Heart left ventricle (tissue), 16 donors: ENCODE results near the gene PISD. TPM values are rescaled to one million over a fixed set of nuclear protein-coding genes. Genes with fewer than 3 reads are reported as not detected.

ENCODE experiments used
- ATAC-seq, 4 donors: fragments of 200-7000 bp; cut with Tn5 transposase; one replicate each; pipeline ENCODE4 v1.9.1; 2020 to 2022; ENCODE audit warnings: moderate library complexity in 4 of 4, mild to moderate bottlenecking in 3 of 4, moderate number of reproducible peaks in 1 of 4
- DNase-seq, 5 donors: peaks; one replicate each; pipeline ENCODE4 v3.0.0-alpha.2; 2020
- H3K27ac ChIP-seq, 12 donors: fragments of 200-600 bp; sonication (generic) in 4 of 12; one replicate each; pipeline versions ENCODE4 v1.5.0 to v1.8.0; 2016 to 2022; ENCODE audit warnings: mild to moderate bottlenecking in 2 of 12
- H3K27me3 ChIP-seq, 9 donors: fragments of 200-600 bp; sonication (generic) in 2 of 9; one replicate each; pipeline versions ENCODE4 v1.5.1 to v1.8.0; 2016 to 2022; ENCODE audit warnings: mild to moderate bottlenecking in 3 of 9
- H3K36me3 ChIP-seq, 9 donors: fragments of 200-600 bp; sonication (generic) in 2 of 9; one replicate each; pipeline versions ENCODE4 v1.5.0 to v1.8.0; 2018 to 2022; ENCODE audit warnings: mild to moderate bottlenecking in 2 of 9
- H3K4me1 ChIP-seq, 12 donors: fragments of 200-600 bp; sonication (generic) in 4 of 12; one replicate each; pipeline versions ENCODE4 v1.5.0 to v1.8.0; 2016 to 2022; ENCODE audit warnings: mild to moderate bottlenecking in 3 of 12
- H3K4me3 ChIP-seq, 12 donors: fragments of 200-600 bp; sonication (generic) in 4 of 12; one replicate each; pipeline versions ENCODE4 v1.5.0 to v1.8.0; 2017 to 2022; ENCODE audit warnings: mild to moderate bottlenecking in 9 of 12, moderate library complexity in 4 of 12
- H3K9me3 ChIP-seq, 12 donors: fragments of 200-600 bp; sonication (generic) in 4 of 12; one replicate each; pipeline versions ENCODE4 v1.5.0 to v1.8.0; 2016 to 2022; ENCODE audit warnings: mild to moderate bottlenecking in 1 of 12
- POLR2A ChIP-seq, 2 donors: fragments of 450-650 bp; IDR thresholded peaks; one replicate each; pipeline ENCODE4 v1.6.1; 2017; ENCODE audit warnings: antibody characterized with exemption in 2 of 2, mild to moderate bottlenecking in 2 of 2, moderate library complexity in 2 of 2
- WGBS, 4 donors: extraction: QIAGEN DNeasy Blood & Tissue Kit in 2 of 4; methylation state at CpG; one replicate each; pipeline versions ENCODE4 v1.1.5 to v1.1.7; 2013 to 2018; 5-methylcytosine and 5-hydroxymethylcytosine counted together
- intact Hi-C, 10 donors: fragments of 100-400 bp; cut with DNase I; formaldehyde crosslinking; loops; one replicate each; pipeline versions ENCODE4 v1.11.1 to v1.14.2; 2022
- polyA plus RNA-seq, 2 donors: library from polyadenylated mRNA; stranded (reverse); fragments of 200-250 nt; gene quantifications; one replicate each; pipeline ENCODE4 v1.2.3, GENCODE V29; 2013
- total RNA-seq, 9 donors: library from RNA; depleted of rRNA in 2 of 9; stranded (reverse); fragments of >200 nt in 2 of 9; fragmentation: NEBNext Ultra II Directional in 3 of 9; extraction: Animal tissue kit (Norgen Biotek cat#: 25700) in 3 of 9; gene quantifications; one replicate each; pipeline versions ENCODE4 v1.1.0 to v1.2.4, GENCODE V29; 2016 to 2023
- TF ChIP-seq, protein P1 (sequence below), 12 donors: fragments of 200-600 bp; sonication (generic) in 4 of 12; IDR thresholded peaks; one replicate each; pipeline versions ENCODE4 v1.5.0 to v1.8.0; 2018 to 2022; ENCODE audit warnings: antibody characterized with exemption in 12 of 12, mild to moderate bottlenecking in 5 of 12
- donor health status: ischemic (EF 13 %, LVEDD 7.1; RV severe dilation, severe dysfunction).
- donor health status: healthy with polysubstance abuse.
- donor health status: DM: no; HTN: yes; CAD: no.
- donor health status: DM: no; HTN: no; CAD: no.
- donor health status: ischemic (EF 25% LVEDD 6.9; RV normal size, moderate dysfunction).
- donor health status: ischemic (EF 25% LVEDD 5.7; RV mildly dilated, moderate dysfunction).
- donor health status: healthy.
- donor health status: DM: yes; HTN: yes; CAD: no.
- donor health status: ischemic (EF 35%, LVEDD 5.7; RV mildly dilated, moderate dysfunction).
- donor health status: nonischemic (EF 11% LVEDD 7.7; RV severe dilation, severe dysfunction).
- donor health status: DM: yes; HTN: yes; CAD: no.
- donor health status: PGD.
- donor health status: ischemic (EF 29% LVEDD 5.4; RV normal size, mild dysfunction).
- donor health status: nonischemic (EF 23%, LVEDD 6.1; RV moderate dilation, normal function).

The PISD gene
- total and polyA plus RNA-seq, 11 donors = 12.3 to 38.1 (median 17.0) TPM

DNA sequence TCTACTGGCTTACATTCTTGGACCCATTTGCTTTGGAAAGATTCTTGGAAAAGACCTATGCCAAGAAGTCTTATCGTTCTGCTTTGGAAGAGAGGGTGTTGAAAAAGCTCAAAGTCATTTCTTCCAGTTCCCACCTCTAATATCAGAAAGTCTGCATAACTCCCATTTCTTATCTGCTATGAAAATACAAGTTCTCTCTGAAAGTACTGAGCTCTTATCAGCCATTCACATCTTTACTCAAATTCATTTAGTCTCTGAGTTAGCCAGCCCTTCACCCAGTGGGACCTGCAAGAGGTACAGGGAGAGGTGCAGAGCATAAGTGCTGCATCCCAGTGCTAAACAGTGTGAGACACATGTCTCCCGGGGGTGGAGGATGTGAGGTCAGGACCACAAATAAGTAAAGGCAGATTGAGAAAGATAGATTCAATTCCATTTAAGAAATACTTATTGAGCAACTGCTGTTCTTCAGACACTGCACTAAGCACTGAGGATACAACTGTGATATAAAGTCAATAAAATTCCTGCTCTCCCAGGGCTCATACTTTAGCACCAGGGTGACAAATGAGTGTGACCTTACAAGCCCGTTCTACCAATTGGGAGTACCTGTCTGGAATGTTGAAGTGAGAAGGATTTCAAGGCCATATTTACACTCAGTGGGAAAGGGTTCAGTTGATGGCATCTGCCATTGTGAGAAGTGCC, 76.7 kb downstream of the PISD start:
- peaks cover 0 to 5% (median 0%) of the 10 kb centered on the region in 12 donors for H3K9me3 ChIP-seq
- no peak overlapping the region for H3K4me3 ChIP-seq
- no peaks in the 10 kb centered on the region for H3K27me3 ChIP-seq
- H3K27ac ChIP-seq = no peak overlapping the region
- intact Hi-C loops = no loop called here
- DNase-seq (no peak), ATAC-seq (peak in 1 of 4 donors; percentile 24)
- peaks cover 0 to 63% (median 36%) of the 10 kb centered on the region in 9 donors for H3K36me3 ChIP-seq
- 49 to 63% (median 58%) methylated on average over 3 of the region's 3 CpGs for WGBS, 4 donors
- TF ChIP-seq POLR2A (IDR thresholded peaks at IDR 0.05) = no peak
- TF ChIP-seq, protein P1, sequence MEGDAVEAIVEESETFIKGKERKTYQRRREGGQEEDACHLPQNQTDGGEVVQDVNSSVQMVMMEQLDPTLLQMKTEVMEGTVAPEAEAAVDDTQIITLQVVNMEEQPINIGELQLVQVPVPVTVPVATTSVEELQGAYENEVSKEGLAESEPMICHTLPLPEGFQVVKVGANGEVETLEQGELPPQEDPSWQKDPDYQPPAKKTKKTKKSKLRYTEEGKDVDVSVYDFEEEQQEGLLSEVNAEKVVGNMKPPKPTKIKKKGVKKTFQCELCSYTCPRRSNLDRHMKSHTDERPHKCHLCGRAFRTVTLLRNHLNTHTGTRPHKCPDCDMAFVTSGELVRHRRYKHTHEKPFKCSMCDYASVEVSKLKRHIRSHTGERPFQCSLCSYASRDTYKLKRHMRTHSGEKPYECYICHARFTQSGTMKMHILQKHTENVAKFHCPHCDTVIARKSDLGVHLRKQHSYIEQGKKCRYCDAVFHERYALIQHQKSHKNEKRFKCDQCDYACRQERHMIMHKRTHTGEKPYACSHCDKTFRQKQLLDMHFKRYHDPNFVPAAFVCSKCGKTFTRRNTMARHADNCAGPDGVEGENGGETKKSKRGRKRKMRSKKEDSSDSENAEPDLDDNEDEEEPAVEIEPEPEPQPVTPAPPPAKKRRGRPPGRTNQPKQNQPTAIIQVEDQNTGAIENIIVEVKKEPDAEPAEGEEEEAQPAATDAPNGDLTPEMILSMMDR (IDR thresholded peaks at IDR 0.05) = no peak
- H3K4me1 ChIP-seq = peaks cover 0 to 17% (median 0%) of the 10 kb centered on the region in 12 donors

- intact Hi-C loops = no loop called here
- no peak for ATAC-seq
- H3K4me3 ChIP-seq = no peak overlapping the region
- peaks cover 0 to 17% (median 0%) of the 10 kb centered on the region in 12 donors for H3K4me1 ChIP-seq
- H3K27ac ChIP-seq = no peak overlapping the region
- H3K27me3 ChIP-seq = no peaks in the 10 kb centered on the region
- peaks cover 0 to 5% (median 0%) of the 10 kb centered on the region in 12 donors for H3K9me3 ChIP-seq
- TF ChIP-seq, protein P1 (IDR thresholded peaks at IDR 0.05) = no peak
- no peak for TF ChIP-seq POLR2A (IDR thresholded peaks at IDR 0.05)
- 81 to 93% (median 90%) methylated on average over 5 of the region's 5 CpGs for WGBS, 4 donors
- DNase-seq = no peak
- H3K36me3 ChIP-seq = peaks cover 0 to 63% (median 36%) of the 10 kb centered on the region in 9 donors
Observed at GRCh38 chr22:31584804-31585160, 77.2 kb downstream of the PISD start.

GRCh38 chr22:31583861-31584485, 78.0 kb downstream of the PISD start:
- Histone ChIP-seq H3K27me3 (no peaks in the 10 kb centered on the region), H3K36me3 (peaks cover 0 to 58% (median 32%) of the 10 kb centered on the region in 9 donors), H3K9me3 (peaks cover 0 to 5% (median 0%) of the 10 kb centered on the region in 12 donors), H3K4me1 (peaks cover 0 to 17% (median 0%) of the 10 kb centered on the region in 12 donors), H3K4me3 (no peak overlapping the region), H3K27ac (no peak overlapping the region)
- TF ChIP-seq, protein P1 (IDR thresholded peaks at IDR 0.05) = no peak
- no peak for TF ChIP-seq POLR2A (IDR thresholded peaks at IDR 0.05)
- intact Hi-C loops = no loop called here
- DNase-seq (no peak), ATAC-seq (no peak)
- 92 to 99% (median 96%) methylated on average over 3 of the region's 3 CpGs for WGBS, 4 donors

DNA sequence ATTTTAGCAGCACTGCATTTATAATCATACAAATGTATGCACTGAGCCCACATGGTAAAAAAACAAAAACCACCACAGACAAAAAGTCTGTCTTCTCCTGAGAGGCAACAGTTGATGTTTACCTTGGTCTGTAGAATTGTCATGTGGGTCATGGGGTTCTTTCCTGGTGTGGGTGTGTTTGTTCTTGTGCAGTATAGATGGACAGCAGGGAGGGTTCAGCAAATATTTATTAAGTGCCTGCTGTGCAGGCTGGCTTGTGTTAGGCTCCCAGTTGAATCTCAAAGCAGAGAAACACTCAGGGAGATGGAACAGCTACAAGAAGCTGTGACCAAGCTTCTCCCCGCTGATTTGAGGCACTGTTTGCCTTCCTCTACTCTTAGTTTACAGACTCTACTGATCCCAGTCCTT, 82.2 kb downstream of the PISD start:
- peaks cover 0 to 59% (median 23%) of the 10 kb centered on the region in 9 donors for H3K36me3 ChIP-seq
- WGBS, 4 donors = 75 to 92% (median 89%) methylated on average over 1 of the region's 1 CpG
- intact Hi-C loops = no loop called here

More for the DNA sequence above, 82.2 kb downstream of the PISD start:
- ATAC-seq (no peak), DNase-seq (no peak)
- no peak for TF ChIP-seq POLR2A (IDR thresholded peaks at IDR 0.05)
- TF ChIP-seq, protein P1 (IDR thresholded peaks at IDR 0.05) = no peak
- H3K4me1 ChIP-seq = peaks cover 0 to 7% (median 0%) of the 10 kb centered on the region in 12 donors
- no peaks in the 10 kb centered on the region for H3K9me3 ChIP-seq
- no peak overlapping the region for H3K27ac ChIP-seq
- no peak overlapping the region for H3K4me3 ChIP-seq
- H3K27me3 ChIP-seq = no peaks in the 10 kb centered on the region
